Omental fat pad (tissue), 4 donors: Measurements from ENCODE around the gene WNT7A. TPM values are rescaled to one million over a fixed set of nuclear protein-coding genes. Genes with fewer than 3 reads are reported as not detected.

ENCODE experiments used
- total RNA-seq, 4 donors: library from RNA; depleted of rRNA; stranded (reverse); fragments of >200 nt; gene quantifications; one replicate each; pipeline ENCODE4 v1.1.0, GENCODE V29; 2016

Gene WNT7A
- total RNA-seq, 4 donors from 2014 or later = not detected

Other genes with a start within 250 kb of the WNT7A start
- 10 to 100 TPM; 11.4 to 19.1 (median 14.7) TPM for gene CHCHD4, start 244.8 kb upstream of the WNT7A start, total RNA-seq
- 100 to 1,000 TPM; 110 to 143 (median 140) TPM for gene TMEM43, start 245.0 kb upstream of the WNT7A start, total RNA-seq